Spleen (tissue), 11 donors: ENCODE data around the gene COA1. TPM values are rescaled to one million over a fixed set of nuclear protein-coding genes. Genes with fewer than 3 reads are reported as not detected.

Source experiments
- DNase-seq: peaks from one replicate; pipeline ENCODE4 v3.0.0-alpha.2; 2020
- H3K27ac ChIP-seq, 8 donors: fragments of 200-600 bp; sonication (generic) in 7 of 8; 1 replicate in 4 of 8; 2 replicates in 4 of 8; pipeline versions ENCODE4 v1.5.0 to v1.8.0; 2016 to 2021; ENCODE audit warnings: inconsistent platforms in 4 of 8, mild to moderate bottlenecking in 4 of 8, moderate library complexity in 1 of 8
- H3K27me3 ChIP-seq, 7 donors: fragments of 200-600 bp; sonication (generic) in 6 of 7; replicated peaks in 1 of 7; 1 replicate in 4 of 7; 2 replicates in 3 of 7; pipeline versions ENCODE4 v1.5.0 to v1.8.0; 2016 to 2021; ENCODE audit warnings: inconsistent platforms in 3 of 7, mild to moderate bottlenecking in 1 of 7
- H3K36me3 ChIP-seq, 6 donors: fragments of 200-600 bp; sonication (generic) in 5 of 6; 1 replicate in 4 of 6; 2 replicates in 2 of 6; pipeline versions ENCODE4 v1.5.0 to v1.8.0; 2016 to 2021; ENCODE audit warnings: inconsistent platforms in 2 of 6
- H3K4me1 ChIP-seq, 6 donors: fragments of 200-600 bp; sonication (generic) in 5 of 6; 1 replicate in 3 of 6; 2 replicates in 3 of 6; pipeline versions ENCODE4 v1.5.0 to v1.8.0; 2016 to 2021; ENCODE audit warnings: inconsistent platforms in 3 of 6
- H3K4me3 ChIP-seq, 8 donors: fragments of 200-600 bp; sonication (generic) in 7 of 8; 1 replicate in 4 of 8; 2 replicates in 4 of 8; pipeline versions ENCODE4 v1.5.0 to v1.8.0; 2016 to 2021; ENCODE audit warnings: inconsistent platforms in 4 of 8, mild to moderate bottlenecking in 4 of 8, moderate library complexity in 2 of 8
- H3K9me3 ChIP-seq, 8 donors: fragments of 200-600 bp; sonication (generic) in 7 of 8; 1 replicate in 4 of 8; 2 replicates in 4 of 8; pipeline versions ENCODE4 v1.5.0 to v1.8.0; 2016 to 2021; ENCODE audit warnings: inconsistent platforms in 4 of 8
- CTCF ChIP-seq, 11 experiments: fragments of 200-600 bp in 7 of 11; fragments of 450-650 bp in 4 of 11; sonication (generic) in 4 of 11; IDR thresholded peaks in 8 of 11; conservative IDR thresholded peaks in 3 of 11; 1 replicate in 7 of 11; 2 replicates in 4 of 11; pipeline versions ENCODE4 v1.4.0 to v1.8.0; 2016 to 2021; ENCODE audit warnings: antibody characterized with exemption in 11 of 11, inconsistent platforms in 4 of 11, mild to moderate bottlenecking in 1 of 11
- POLR2A ChIP-seq, 3 donors: fragments of 450-650 bp; IDR thresholded peaks; one replicate each; pipeline ENCODE4 v1.5.1; 2017; ENCODE audit warnings: antibody characterized with exemption in 3 of 3, mild to moderate bottlenecking in 1 of 3
- POLR2AphosphoS5 ChIP-seq, 3 donors: sonication (generic); formaldehyde crosslinking; IDR thresholded peaks; one replicate each; pipeline ENCODE4 v1.5.1; 2017; ENCODE audit warnings: antibody characterized with exemption in 3 of 3
- WGBS, 5 donors: extraction: QIAGEN DNeasy Blood & Tissue Kit in 3 of 5; methylation state at CpG; one replicate each; pipeline versions ENCODE4 v1.1.5 to v1.1.7; 2013 to 2018; 5-methylcytosine and 5-hydroxymethylcytosine counted together
- intact Hi-C: fragments of 100-400 bp; cut with DNase I; formaldehyde crosslinking; loops from one replicate; pipeline ENCODE4 v1.15.0; 2023; ENCODE audit warnings: low total_unique reads
- polyA plus RNA-seq, 3 donors: library from polyadenylated mRNA; stranded (reverse); fragments of 200-250 nt; gene quantifications; one replicate each; pipeline ENCODE4 v1.2.1, GENCODE V29; 2013
- total RNA-seq, 7 donors: library from RNA; depleted of rRNA in 3 of 7; stranded (reverse); fragments of >200 nt in 3 of 7; fragmentation: NEBNext Ultra II Directional in 4 of 7; extraction: Animal tissue kit (Norgen Biotek cat#: 25700) in 4 of 7; gene quantifications; one replicate each; pipeline versions ENCODE4 v1.1.0 to v1.2.1, GENCODE V29; 2016 to 2021
- donor health status: healthy with polysubstance abuse.
- donor health status: DM: no; HTN: no; CAD: no; lungs with moderate emphysema.
- donor health status: DM: no; HTN: no; CAD: no.
- donor health status: Bipolar disorder and iron deficiency.
- donor health status: healthy.
- donor health status: DM: no; HTN: no; CAD: no.
- donor health status: DM: yes; HTN: yes; CAD: no.

The COA1 gene
- total and polyA plus RNA-seq, 10 donors, result 48.3 to 102 (median 67.2) TPM

GRCh38 chr7:43615558-43616145 is 113.7 kb downstream of the COA1 start:
- Histone ChIP-seq H3K36me3 (peaks cover 0 to 99% (median 51%) of the 10 kb centered on the region in 6 donors), H3K27me3 (no peaks in the 10 kb centered on the region), H3K4me3 (no peak overlapping the region), H3K9me3 (no peaks in the 10 kb centered on the region), H3K27ac (peak overlapping the region in 3 of 8 donors; percentile 24 to 67 (median 40)), H3K4me1 (peaks cover 0 to 100% (median 67%) of the 10 kb centered on the region in 6 donors)
- no peak for TF ChIP-seq CTCF (IDR thresholded peaks at IDR 0.05 in 8 of 11, conservative IDR thresholded peaks at IDR 0.05 in 3 of 11)
- no peak for TF ChIP-seq POLR2A (IDR thresholded peaks at IDR 0.05)
- TF ChIP-seq POLR2AphosphoS5 (IDR thresholded peaks at IDR 0.05), result peak in 2 of 3 donors; percentile 18 to 69
- intact Hi-C loops, result no loop called here
- 52 to 71% (median 55%) methylated on average over 7 of the region's 7 CpGs for WGBS, 5 donors
- DNase-seq, result no peak

GRCh38 chr7:43612599-43613589 is 116.4 kb downstream of the COA1 start:
- Histone ChIP-seq H3K4me1 (peaks cover 0 to 95% (median 61%) of the 10 kb centered on the region in 6 donors), H3K9me3 (no peaks in the 10 kb centered on the region), H3K27ac (peak overlapping the region in 5 of 8 donors; percentile 5 to 63 (median 28)), H3K36me3 (peaks cover 0 to 99% (median 57%) of the 10 kb centered on the region in 6 donors), H3K27me3 (no peaks in the 10 kb centered on the region), H3K4me3 (no peak overlapping the region)
- TF ChIP-seq POLR2A (IDR thresholded peaks at IDR 0.05) (no peak), POLR2AphosphoS5 (IDR thresholded peaks at IDR 0.05) (peak in 1 of 3 donors; percentile 14), CTCF (IDR thresholded peaks at IDR 0.05 in 8 of 11, conservative IDR thresholded peaks at IDR 0.05 in 3 of 11) (no peak)
- intact Hi-C loops, result no loop called here
- 51 to 70% (median 56%) methylated on average over 3 of the region's 3 CpGs for WGBS, 5 donors
- no peak for DNase-seq

- H3K4me1 ChIP-seq, result peaks cover 0 to 95% (median 54%) of the 10 kb centered on the region in 6 donors
- H3K9me3 ChIP-seq, result no peaks in the 10 kb centered on the region
- no peak overlapping the region for H3K4me3 ChIP-seq
- intact Hi-C loops, result no loop called here
- no peaks in the 10 kb centered on the region for H3K27me3 ChIP-seq
- H3K27ac ChIP-seq, result peak overlapping the region in 3 of 8 donors; percentile 5 to 63 (median 47)
- peaks cover 0 to 99% (median 54%) of the 10 kb centered on the region in 6 donors for H3K36me3 ChIP-seq
- WGBS, 5 donors, result 68 to 87% (median 84%) methylated on average over 5 of the region's 5 CpGs
- TF ChIP-seq POLR2AphosphoS5 (IDR thresholded peaks at IDR 0.05) (no peak), POLR2A (IDR thresholded peaks at IDR 0.05) (no peak), CTCF (IDR thresholded peaks at IDR 0.05 in 8 of 11, conservative IDR thresholded peaks at IDR 0.05 in 3 of 11) (no peak)
- no peak for DNase-seq
Observed at GRCh38 chr7:43612128-43612527, 117.2 kb downstream of the COA1 start.
